Left ventricle myocardium inferior (tissue), 1 donor: Measurements from ENCODE around the gene SNX13. TPM values are rescaled to one million over a fixed set of nuclear protein-coding genes. Genes with fewer than 3 reads are reported as not detected.

Experiments
- DNase-seq: peaks from one replicate; pipeline ENCODE4 v3.0.0-alpha.2; 2020
- H3K27ac ChIP-seq: fragments of 200-600 bp; replicated peaks from 2 replicates; pipeline ENCODE4 v1.8.0; 2021
- H3K27me3 ChIP-seq: fragments of 200-600 bp; 2 replicates; pipeline ENCODE4 v1.8.0; 2021; ENCODE audit warnings: low read depth
- H3K36me3 ChIP-seq: fragments of 200-600 bp; 2 replicates; pipeline ENCODE4 v1.8.0; 2021
- H3K4me1 ChIP-seq: fragments of 200-600 bp; 2 replicates; pipeline ENCODE4 v1.8.0; 2021
- H3K4me3 ChIP-seq: fragments of 200-600 bp; 2 replicates; pipeline ENCODE4 v1.8.0; 2021; ENCODE audit warnings: mild to moderate bottlenecking, moderate library complexity
- H3K9me3 ChIP-seq: fragments of 200-600 bp; replicated peaks from 2 replicates; pipeline ENCODE4 v1.8.0; 2021
- CTCF ChIP-seq: fragments of 200-600 bp; IDR thresholded peaks from 2 replicates; pipeline ENCODE4 v1.8.0; 2021; ENCODE audit warnings: antibody characterized with exemption, mild to moderate bottlenecking, borderline replicate concordance
- intact Hi-C: fragments of 100-400 bp; cut with micrococcal nuclease; formaldehyde crosslinking; loops from one replicate; pipeline ENCODE4 v1.11.0; 2022
- total RNA-seq: library from RNA; stranded (reverse); fragmentation: NEBNext Ultra II Directional; extraction: Animal tissue kit (Norgen Biotek cat#: 25700); gene quantifications from one replicate; pipeline ENCODE4 v1.2.1, GENCODE V29; 2021
- donor health status: DM: no; HTN: yes; CAD: no; lungs with severe emphysema.

Gene SNX13
- total RNA-seq, 1 donor from 2014 or later: 42.2 TPM

DNA sequence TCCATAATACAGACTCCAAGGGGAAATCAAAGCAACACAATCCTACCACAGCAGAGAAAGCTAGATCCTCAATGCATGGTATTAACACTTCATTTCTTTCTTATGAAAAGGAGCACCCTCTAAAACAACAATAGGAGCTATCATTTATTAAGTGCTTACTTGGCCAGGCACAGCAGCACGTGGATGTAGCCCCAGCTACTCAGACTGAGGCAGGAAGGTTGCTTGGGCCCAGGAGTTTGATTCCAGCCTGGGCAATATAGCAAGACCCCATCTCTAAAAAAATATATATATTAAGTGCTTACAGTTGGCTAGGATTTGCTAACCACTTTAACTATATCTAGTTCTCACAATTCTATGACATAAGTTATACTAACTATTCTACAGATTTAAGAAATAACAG, 12.2 kb downstream of the SNX13 start:
- H3K36me3 ChIP-seq: no peaks in the 10 kb centered on the region
- peaks cover 78% of the 10 kb centered on the region for H3K4me1 ChIP-seq
- no peaks in the 10 kb centered on the region for H3K27me3 ChIP-seq
- no peak for TF ChIP-seq CTCF
- H3K4me3 ChIP-seq: no peak overlapping the region
- intact Hi-C loops: no loop called here
- H3K9me3 ChIP-seq: no peaks in the 10 kb centered on the region
- no peak for DNase-seq
- peak overlapping the region; percentile 10 for H3K27ac ChIP-seq

DNA sequence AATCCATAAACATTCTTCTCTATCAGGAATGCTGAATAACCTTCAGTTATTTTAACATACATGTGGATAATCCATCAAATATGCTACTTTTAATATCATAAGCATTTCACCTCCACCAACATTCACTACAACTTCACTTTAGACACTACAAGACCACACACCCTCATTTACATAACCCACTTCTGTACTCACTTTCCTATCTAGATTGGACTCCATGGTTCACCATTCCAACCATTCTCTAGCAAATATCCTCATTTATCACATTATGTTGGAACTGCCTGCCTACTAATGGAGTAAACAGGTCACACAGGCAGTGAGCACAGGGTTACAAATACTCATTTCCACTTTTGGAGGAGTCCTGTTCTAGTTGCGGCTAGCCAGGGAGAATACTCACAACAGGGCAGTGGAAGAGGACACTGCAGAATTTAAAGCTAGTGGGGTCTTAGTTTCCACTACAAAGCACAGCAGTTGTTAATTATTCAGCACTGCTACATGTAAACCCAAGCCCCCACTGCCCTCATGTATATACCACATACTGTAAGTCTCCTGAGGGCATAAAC, 18.4 kb downstream of the SNX13 start:
- H3K4me1 ChIP-seq: peaks cover 43% of the 10 kb centered on the region
- no peak overlapping the region for H3K27ac ChIP-seq
- no peaks in the 10 kb centered on the region for H3K36me3 ChIP-seq
- H3K4me3 ChIP-seq: no peak overlapping the region
- DNase-seq: no peak
- peaks cover 18% of the 10 kb centered on the region for H3K9me3 ChIP-seq
- intact Hi-C loops: no loop called here
- TF ChIP-seq CTCF: no peak
- H3K27me3 ChIP-seq: no peaks in the 10 kb centered on the region

GRCh38 chr7:17917842-17918241, 22.5 kb downstream of the SNX13 start:
- no peak for TF ChIP-seq CTCF
- peaks cover 52% of the 10 kb centered on the region for H3K4me1 ChIP-seq

GRCh38 chr7:17916786-17917185, 23.5 kb downstream of the SNX13 start:
- no peak overlapping the region for H3K27ac ChIP-seq
- no peak overlapping the region for H3K4me3 ChIP-seq
- H3K27me3 ChIP-seq: no peaks in the 10 kb centered on the region
- H3K4me1 ChIP-seq: peaks cover 52% of the 10 kb centered on the region
- no peak for TF ChIP-seq CTCF
- intact Hi-C loops: no loop called here
- H3K9me3 ChIP-seq: peaks cover 25% of the 10 kb centered on the region
- no peaks in the 10 kb centered on the region for H3K36me3 ChIP-seq
- no peak for DNase-seq

More at GRCh38 chr7:17917842-17918241, 22.5 kb downstream of the SNX13 start:
- Histone ChIP-seq H3K36me3 (no peaks in the 10 kb centered on the region), H3K4me3 (no peak overlapping the region), H3K9me3 (peaks cover 25% of the 10 kb centered on the region), H3K27me3 (no peaks in the 10 kb centered on the region), H3K27ac (no peak overlapping the region)
- intact Hi-C loops: no loop called here
- DNase-seq: no peak

GRCh38 chr7:17915796-17916195, 24.5 kb downstream of the SNX13 start:
- Histone ChIP-seq H3K4me1 (peaks cover 44% of the 10 kb centered on the region), H3K27me3 (no peaks in the 10 kb centered on the region), H3K9me3 (peaks cover 25% of the 10 kb centered on the region), H3K4me3 (no peak overlapping the region), H3K36me3 (no peaks in the 10 kb centered on the region), H3K27ac (no peak overlapping the region)
- intact Hi-C loops: no loop called here
- TF ChIP-seq CTCF: no peak
- DNase-seq: no peak
